CD4-positive, alpha-beta T cell treated with Interleukin-17A for 1 hour (primary cell): ENCODE measurements around the gene RPS16.
A peak's percentile ranks its signal among the peaks of the same experiment; 100 is the strongest.

Experiments
- DNase-seq: peaks from one replicate; pipeline ENCODE4 v3.0.0-alpha.2; 2020

The RPS16 gene

DNA sequence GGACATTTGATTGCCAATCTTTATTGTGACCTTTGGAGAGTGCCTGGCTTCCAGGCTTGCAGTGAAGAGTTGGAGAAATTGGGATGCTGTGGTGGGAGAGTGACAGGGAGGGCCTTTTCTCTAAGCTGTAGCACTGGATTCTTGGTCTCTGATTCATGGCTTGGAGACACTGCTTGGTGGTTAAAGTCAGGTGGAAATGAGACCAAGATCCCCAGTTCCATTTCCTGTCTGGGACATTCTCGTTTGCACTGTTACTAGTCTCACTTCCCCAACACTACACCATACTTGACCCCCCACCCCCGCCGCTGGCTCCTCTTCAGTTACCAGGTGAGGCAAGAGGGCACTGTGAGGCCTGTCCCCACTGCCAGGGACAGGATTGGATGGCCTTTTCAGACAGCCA lies 12.5 kb upstream of the RPS16 start:
- DNase-seq: peak; percentile 11

- no peak for DNase-seq
Measured at GRCh38 chr19:39446365-39447084, 10.8 kb upstream of the RPS16 start.

- peak; percentile 99 for DNase-seq
Measured at GRCh38 chr19:39445196-39446111, 9.7 kb upstream of the RPS16 start, which contains the start of gene SUPT5H. Gene SUPT5H (plus strand): TSS chr19:39445582. CDS start chr19:39445891, 309 bp downstream.

DNA sequence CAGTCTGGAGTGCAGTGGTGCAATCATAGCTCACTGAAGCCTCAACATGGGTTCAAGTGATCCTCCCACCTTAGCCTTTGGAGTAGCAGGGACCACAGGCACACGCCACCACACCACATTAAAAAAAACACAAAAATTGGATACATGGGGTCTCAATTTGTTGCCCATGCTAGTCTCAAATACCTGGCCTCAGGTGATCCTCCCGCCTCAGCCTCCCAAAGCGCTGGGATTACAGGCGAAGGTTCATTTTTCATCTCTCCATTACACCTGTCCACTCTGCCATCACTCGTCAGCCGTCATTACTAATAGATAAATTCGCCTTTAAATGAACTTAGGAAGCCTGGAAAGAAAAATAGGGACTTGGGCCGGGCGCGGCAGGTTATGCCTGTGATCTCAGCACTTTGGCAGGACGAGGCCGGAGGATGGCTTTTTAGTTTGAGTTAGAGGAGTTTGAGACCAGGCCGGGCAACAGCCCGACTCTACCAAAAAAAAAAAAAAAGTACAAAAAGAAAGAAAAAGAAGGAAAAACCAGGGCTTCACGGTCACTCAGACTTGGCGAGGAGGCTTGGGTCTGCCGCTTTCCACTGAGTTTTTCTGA lies 8.9 kb upstream of the RPS16 start:
- no peak for DNase-seq

DNA sequence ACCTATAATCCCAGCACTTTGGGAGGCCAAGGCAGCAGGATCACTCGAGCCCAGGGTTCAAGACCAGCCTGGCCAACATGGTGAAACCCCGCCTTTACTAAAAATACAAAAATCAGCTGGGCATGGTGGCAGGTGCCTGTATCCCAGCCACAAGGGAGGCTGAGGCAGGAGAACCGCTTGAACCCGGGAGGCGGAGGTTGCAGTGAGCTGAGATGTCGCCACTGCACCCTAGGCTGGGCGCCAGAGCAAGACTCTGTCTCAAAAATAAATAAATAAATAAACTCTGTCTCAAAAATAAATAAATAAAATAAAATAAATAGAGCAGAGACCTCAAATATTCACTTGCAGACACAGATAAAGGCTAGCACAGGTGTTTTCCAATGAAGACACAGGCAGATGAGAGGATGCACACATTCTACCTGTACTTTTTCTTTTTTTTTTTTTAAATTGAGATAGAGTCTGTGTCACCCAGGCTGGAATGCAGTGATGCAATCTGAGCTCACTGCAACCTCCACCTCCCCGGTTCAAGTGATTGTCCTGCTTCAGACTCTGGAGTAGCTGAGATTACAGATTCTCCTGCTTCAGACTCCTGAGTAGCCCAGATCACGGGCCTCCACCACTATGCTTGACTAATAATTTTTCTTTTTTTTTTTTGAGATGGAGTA lies 2.7 kb upstream of the RPS16 start:
- no peak for DNase-seq

DNA sequence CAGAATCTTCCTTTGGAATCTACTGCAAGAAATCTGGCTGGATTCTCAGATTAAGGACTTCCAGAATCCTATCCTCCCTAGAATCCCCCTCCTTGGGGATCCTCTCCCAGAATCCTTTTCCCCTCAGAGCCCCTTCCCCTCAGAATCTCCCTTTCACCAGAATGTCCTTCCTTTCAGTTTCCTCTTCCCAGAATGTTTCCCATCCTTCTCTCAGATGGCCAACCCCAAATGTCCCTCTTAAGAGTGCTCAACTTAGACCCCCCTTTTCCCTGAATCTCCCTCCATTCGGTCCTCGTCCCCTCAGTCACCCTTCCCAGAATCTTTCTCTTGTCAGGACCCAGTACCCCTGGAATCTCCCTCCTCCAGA lies 584 bp upstream of the RPS16 start:
- no peak for DNase-seq

DNA sequence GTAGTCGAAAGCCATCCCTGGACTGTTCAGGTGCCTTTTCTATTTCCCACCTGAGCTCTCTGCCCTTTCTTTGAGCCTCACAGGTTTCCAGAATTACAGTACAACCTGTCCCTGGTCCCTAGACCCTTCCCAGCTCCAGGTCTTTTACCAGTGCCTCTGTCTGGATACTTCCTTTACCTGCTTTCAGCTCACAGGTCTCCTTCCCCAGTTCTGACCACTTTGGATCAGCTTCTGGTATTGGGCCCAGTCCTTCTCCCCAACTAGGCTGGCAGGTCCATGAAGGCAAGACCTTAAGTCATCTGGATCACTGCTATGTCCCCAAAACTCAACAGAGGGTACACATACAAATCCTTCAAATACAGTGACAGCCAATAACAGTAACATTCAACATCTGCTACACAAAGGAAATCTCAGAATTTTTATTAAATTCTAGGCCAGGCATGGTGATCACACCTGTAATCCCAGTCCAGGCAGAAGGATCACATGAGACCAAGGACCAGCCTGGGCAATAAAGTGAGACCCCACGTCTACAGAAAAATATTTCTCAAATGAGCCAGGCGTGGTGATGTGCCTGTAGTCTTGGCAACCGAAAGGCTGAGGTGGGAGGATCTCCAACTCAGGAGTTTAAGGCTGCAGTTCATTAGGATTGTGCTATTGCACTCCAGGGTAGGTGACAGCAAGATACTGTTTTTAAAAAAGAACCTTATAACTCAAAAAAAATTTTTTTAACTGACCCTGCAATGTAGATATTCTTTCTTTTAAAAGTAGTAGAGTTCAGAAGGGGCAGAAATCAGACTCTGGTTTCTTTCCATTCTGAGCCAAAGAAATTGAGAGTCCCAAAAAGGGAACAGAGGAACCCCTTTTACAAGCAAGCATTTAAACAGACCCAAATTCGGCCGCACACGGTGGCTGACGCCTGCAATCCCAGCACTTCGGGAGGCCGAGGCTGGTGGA lies 1.3 kb downstream of the RPS16 start:
- no peak for DNase-seq

- DNase-seq: no peak
Measured at GRCh38 chr19:39433480-39434079, 2.2 kb downstream of the RPS16 start.

DNA sequence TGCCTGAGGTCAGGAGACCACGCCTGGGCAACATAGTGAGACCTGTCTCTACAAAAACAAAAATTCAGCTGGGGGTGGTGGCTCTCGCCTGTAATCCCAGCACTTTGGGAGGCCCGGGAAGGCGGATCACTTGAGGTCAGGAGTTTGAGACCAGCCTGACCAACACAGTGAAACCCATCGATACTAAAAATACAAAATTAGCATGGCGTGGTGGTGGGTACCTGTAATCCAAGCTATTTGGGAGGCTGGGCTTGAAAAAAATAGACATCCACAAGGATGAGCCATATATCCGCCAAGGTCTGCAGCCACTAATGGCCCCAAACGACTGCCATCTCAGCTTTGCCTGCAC lies 3.1 kb downstream of the RPS16 start:
- no peak for DNase-seq

- peak; percentile 88 for DNase-seq
Measured at GRCh38 chr19:39430675-39431593, 4.8 kb downstream of the RPS16 start.

DNA sequence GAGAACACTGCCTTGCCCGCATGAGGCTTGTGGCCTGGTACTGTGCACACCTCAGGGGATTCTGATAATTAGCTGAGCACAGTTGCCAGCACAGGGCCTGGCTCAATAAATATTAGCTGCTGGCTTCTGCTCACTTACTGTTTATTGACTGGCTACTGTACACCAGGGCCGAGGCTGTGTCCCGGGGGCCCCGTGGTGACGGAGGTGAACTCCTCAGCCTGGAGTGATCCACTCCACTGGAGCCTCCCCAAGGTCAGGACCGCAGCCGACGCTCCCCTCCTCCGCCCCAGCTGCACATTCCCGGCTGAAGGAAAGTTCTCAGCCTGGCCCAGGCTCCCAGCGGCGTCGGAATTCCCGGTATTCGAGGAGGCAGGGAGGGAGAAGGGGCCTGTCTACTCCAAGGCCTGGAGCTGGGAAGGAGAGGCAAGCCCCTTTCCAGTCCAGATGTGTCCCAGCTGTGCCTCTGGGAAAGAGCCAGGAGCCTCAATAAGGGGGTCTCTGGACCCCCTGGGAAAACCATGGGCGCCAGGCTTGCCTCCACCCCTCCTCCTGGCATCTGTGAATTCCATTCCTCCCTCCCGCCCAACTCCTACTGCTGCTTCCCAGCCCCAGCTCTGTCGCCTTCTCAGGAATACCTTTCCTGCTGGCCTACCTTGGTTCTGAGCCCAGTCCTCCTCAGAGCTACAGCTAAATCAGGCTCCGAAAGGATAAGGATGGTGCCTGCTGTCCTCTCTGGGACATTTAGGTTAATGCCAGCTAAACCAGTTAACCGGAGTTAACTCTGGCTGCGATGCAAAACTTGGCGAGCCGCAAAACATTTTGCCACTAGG lies 7.3 kb downstream of the RPS16 start:
- DNase-seq: no peak

- DNase-seq: no peak
Measured at GRCh38 chr19:39427707-39428106, 8.0 kb downstream of the RPS16 start.

DNA sequence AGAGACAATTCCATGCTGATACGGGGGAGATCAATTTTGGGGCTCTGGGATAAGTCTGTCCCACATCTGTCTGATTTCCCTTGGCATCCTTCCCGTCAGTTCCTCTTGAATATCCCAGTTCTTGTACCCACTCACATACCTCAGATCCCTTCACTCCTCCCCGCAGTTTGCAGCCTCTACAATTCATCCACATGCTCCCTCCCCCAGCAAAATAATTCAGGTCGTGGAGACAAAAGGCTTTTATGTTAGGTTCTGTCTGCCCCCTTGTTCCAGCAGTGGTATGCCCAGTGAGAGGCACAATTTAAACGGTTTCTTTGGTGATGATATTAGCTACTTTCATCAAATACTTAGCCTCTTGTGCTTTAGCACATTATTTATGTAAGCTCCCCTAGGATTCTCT lies 9.6 kb downstream of the RPS16 start:
- DNase-seq: no peak

- no peak for DNase-seq
Measured at GRCh38 chr19:39425744-39426143, 10.0 kb downstream of the RPS16 start.

- DNase-seq: no peak
Measured at GRCh38 chr19:39424934-39425333, 10.8 kb downstream of the RPS16 start.

DNA sequence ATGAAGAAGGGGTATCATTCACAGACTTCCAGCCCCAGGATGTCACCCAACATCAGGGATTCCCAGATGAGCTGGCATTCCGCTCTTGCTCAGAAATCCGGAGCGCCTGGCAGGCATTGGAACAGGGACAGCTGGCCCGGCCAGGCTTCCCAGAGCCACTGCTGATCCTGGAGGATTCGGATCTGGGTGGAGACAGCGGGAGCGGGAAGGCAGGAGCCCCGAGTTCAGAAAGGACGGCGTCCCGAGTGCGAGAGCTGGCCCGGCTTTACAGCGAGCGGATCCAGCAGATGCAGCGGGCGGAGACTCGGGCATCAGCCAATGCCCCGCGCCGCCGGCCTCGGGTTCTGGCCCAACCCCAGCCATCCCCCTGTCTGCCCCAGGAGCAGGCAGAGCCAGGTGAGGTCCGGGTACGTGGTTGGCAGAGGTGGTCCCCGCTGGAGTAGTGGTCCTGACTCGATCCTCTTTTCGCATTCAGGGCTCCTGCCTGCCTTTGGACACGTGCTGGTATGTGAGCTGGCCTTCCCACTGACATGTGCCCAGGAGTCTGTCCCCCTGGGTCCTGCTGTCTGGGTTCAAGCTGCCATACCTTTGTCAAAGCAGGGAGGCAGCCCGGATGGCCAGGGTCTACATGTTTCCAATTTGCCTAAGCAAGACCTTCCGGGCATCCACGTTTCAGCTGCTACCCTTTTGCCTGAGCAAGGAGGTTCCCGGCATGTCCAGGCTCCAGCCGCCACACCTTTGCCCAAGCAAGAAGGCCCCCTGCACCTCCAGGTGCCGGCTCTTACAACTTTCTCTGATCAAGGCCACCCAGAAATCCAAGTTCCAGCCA lies 12.3 kb downstream of the RPS16 start:
- DNase-seq: no peak

DNA sequence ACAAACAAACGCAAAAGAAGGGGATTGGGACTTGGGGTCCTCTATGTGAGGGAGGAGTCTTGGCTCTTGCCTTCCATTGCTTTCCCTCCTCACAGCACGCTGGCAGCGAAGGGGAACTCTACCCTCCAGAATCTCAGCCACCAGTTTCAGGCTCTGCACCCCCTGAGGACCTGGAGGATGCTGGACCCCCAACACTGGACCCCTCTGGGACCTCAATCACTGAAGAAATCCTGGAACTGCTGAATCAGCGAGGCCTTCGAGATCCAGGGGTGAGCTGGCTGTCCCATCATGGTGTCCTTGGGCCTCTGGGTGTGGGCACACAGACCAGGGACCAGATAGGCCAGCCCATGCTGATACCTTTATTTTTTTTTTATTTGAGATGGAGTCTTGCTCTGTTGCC lies 13.7 kb downstream of the RPS16 start:
- DNase-seq: no peak

DNA sequence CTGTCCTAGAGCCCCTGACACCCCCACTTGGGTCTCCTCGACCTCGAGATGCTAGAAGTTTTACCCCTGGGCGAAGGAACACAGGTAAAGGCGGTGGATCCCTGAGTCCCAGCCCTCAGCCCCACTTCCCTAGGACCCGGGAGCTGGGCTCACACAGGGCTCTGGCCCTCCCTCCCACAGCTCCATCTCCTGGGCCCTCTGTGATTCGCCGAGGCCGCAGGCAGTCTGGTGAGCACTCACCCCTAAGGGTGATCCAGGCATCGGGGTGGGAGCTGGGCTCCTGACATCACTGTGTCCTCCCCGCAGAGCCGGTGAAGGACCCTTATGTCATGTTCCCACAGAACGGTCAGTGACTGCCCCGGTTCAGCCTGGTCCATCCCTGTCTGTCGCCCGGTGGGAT lies 15.0 kb downstream of the RPS16 start:
- DNase-seq: no peak

GRCh38 chr19:39419003-39419402 lies 16.7 kb downstream of the RPS16 start:
- DNase-seq: peak; percentile 6
